Activated naive CD4-positive, alpha-beta T cell treated with anti-CD3 and anti-CD28 coated beads, Interleukin-2, amount 50 U/mL, for 24 hours (primary cell): ENCODE results near the gene SLC7A1.

Experiments
- H3K27ac Mint-ChIP-seq: one replicate; pipeline ENCODE4 v1.8.0; 2021; ENCODE audit warnings: mild to moderate bottlenecking, mixed read lengths
- H3K27me3 Mint-ChIP-seq: one replicate; pipeline ENCODE4 v1.8.0; 2021; ENCODE audit warnings: mixed read lengths
- H3K36me3 Mint-ChIP-seq: one replicate; pipeline ENCODE4 v1.8.0; 2021; ENCODE audit warnings: mixed read lengths
- H3K4me1 Mint-ChIP-seq: one replicate; pipeline ENCODE4 v1.8.0; 2021; ENCODE audit warnings: mixed read lengths
- H3K4me3 Mint-ChIP-seq: one replicate; pipeline ENCODE4 v1.8.0; 2021; ENCODE audit warnings: mild to moderate bottlenecking, mixed read lengths
- H3K9me3 Mint-ChIP-seq: one replicate; pipeline ENCODE4 v1.8.0; 2021; ENCODE audit warnings: mixed read lengths

The SLC7A1 gene

GRCh38 chr13:29502391-29503008 is 93.0 kb downstream of the SLC7A1 start:
- Mint-ChIP-seq H3K27me3 (peaks cover 6% of the 10 kb centered on the region), H3K4me3 (no peak overlapping the region), H3K36me3 (no peaks in the 10 kb centered on the region), H3K4me1 (peaks cover 4% of the 10 kb centered on the region), H3K9me3 (no peaks in the 10 kb centered on the region), H3K27ac (no peak overlapping the region)

- peaks cover 7% of the 10 kb centered on the region for H3K27me3 Mint-ChIP-seq
- H3K4me1 Mint-ChIP-seq, result peaks cover 4% of the 10 kb centered on the region
- no peak overlapping the region for H3K27ac Mint-ChIP-seq
- H3K36me3 Mint-ChIP-seq, result no peaks in the 10 kb centered on the region
- H3K4me3 Mint-ChIP-seq, result no peak overlapping the region
- no peaks in the 10 kb centered on the region for H3K9me3 Mint-ChIP-seq
These were observed 93.8 kb downstream of the SLC7A1 start for GRCh38 chr13:29501674-29502073.

- Mint-ChIP-seq H3K27ac (no peak overlapping the region), H3K36me3 (no peaks in the 10 kb centered on the region), H3K27me3 (peaks cover 11% of the 10 kb centered on the region), H3K4me1 (peaks cover 7% of the 10 kb centered on the region), H3K9me3 (no peaks in the 10 kb centered on the region), H3K4me3 (no peak overlapping the region)
These were observed 95.1 kb downstream of the SLC7A1 start for GRCh38 chr13:29500386-29500785.

- H3K27me3 Mint-ChIP-seq, result peaks cover 11% of the 10 kb centered on the region
- no peaks in the 10 kb centered on the region for H3K36me3 Mint-ChIP-seq
- no peak overlapping the region for H3K27ac Mint-ChIP-seq
- H3K4me3 Mint-ChIP-seq, result no peak overlapping the region
- peaks cover 7% of the 10 kb centered on the region for H3K4me1 Mint-ChIP-seq
- H3K9me3 Mint-ChIP-seq, result no peaks in the 10 kb centered on the region
These were observed 95.9 kb downstream of the SLC7A1 start for GRCh38 chr13:29499506-29500165.

- H3K4me1 Mint-ChIP-seq, result peaks cover 7% of the 10 kb centered on the region
- H3K27me3 Mint-ChIP-seq, result peaks cover 11% of the 10 kb centered on the region
- H3K4me3 Mint-ChIP-seq, result no peak overlapping the region
- H3K9me3 Mint-ChIP-seq, result no peaks in the 10 kb centered on the region
- H3K36me3 Mint-ChIP-seq, result no peaks in the 10 kb centered on the region
- H3K27ac Mint-ChIP-seq, result no peak overlapping the region
These were observed 97.0 kb downstream of the SLC7A1 start for GRCh38 chr13:29498426-29499040.

- H3K4me3 Mint-ChIP-seq, result no peak overlapping the region
- no peak overlapping the region for H3K27ac Mint-ChIP-seq
- peaks cover 3% of the 10 kb centered on the region for H3K4me1 Mint-ChIP-seq
- H3K27me3 Mint-ChIP-seq, result peaks cover 7% of the 10 kb centered on the region
- no peaks in the 10 kb centered on the region for H3K9me3 Mint-ChIP-seq
- H3K36me3 Mint-ChIP-seq, result no peaks in the 10 kb centered on the region
These were observed 98.3 kb downstream of the SLC7A1 start for GRCh38 chr13:29497137-29497654.

GRCh38 chr13:29496241-29496712 is 99.2 kb downstream of the SLC7A1 start:
- H3K4me3 Mint-ChIP-seq, result no peak overlapping the region
- peak overlapping the region; percentile 48 for H3K27ac Mint-ChIP-seq
- peaks cover 7% of the 10 kb centered on the region for H3K27me3 Mint-ChIP-seq

GRCh38 chr13:29494520-29494919 is 101.0 kb downstream of the SLC7A1 start:
- H3K4me3 Mint-ChIP-seq, result no peak overlapping the region
- no peaks in the 10 kb centered on the region for H3K36me3 Mint-ChIP-seq
- peaks cover 3% of the 10 kb centered on the region for H3K4me1 Mint-ChIP-seq
- no peak overlapping the region for H3K27ac Mint-ChIP-seq
- H3K9me3 Mint-ChIP-seq, result no peaks in the 10 kb centered on the region
- peaks cover 7% of the 10 kb centered on the region for H3K27me3 Mint-ChIP-seq

More at GRCh38 chr13:29496241-29496712, 99.2 kb downstream of the SLC7A1 start:
- H3K9me3 Mint-ChIP-seq, result no peaks in the 10 kb centered on the region
- peaks cover 3% of the 10 kb centered on the region for H3K4me1 Mint-ChIP-seq
- no peaks in the 10 kb centered on the region for H3K36me3 Mint-ChIP-seq

- H3K27me3 Mint-ChIP-seq, result peaks cover 7% of the 10 kb centered on the region
- H3K36me3 Mint-ChIP-seq, result no peaks in the 10 kb centered on the region
- H3K27ac Mint-ChIP-seq, result no peak overlapping the region
- H3K9me3 Mint-ChIP-seq, result no peaks in the 10 kb centered on the region
- H3K4me1 Mint-ChIP-seq, result peaks cover 3% of the 10 kb centered on the region
- H3K4me3 Mint-ChIP-seq, result no peak overlapping the region
These were observed 101.7 kb downstream of the SLC7A1 start for GRCh38 chr13:29493796-29494195.

GRCh38 chr13:29491248-29491647 is 104.2 kb downstream of the SLC7A1 start:
- Mint-ChIP-seq H3K27me3 (peaks cover 4% of the 10 kb centered on the region), H3K4me1 (peaks cover 3% of the 10 kb centered on the region), H3K4me3 (no peak overlapping the region), H3K36me3 (no peaks in the 10 kb centered on the region), H3K27ac (no peak overlapping the region), H3K9me3 (no peaks in the 10 kb centered on the region)

- Mint-ChIP-seq H3K27me3 (peaks cover 3% of the 10 kb centered on the region), H3K4me1 (no peaks in the 10 kb centered on the region), H3K4me3 (no peak overlapping the region), H3K27ac (no peak overlapping the region), H3K9me3 (no peaks in the 10 kb centered on the region), H3K36me3 (no peaks in the 10 kb centered on the region)
These were observed 105.0 kb downstream of the SLC7A1 start for GRCh38 chr13:29490561-29490885.

GRCh38 chr13:29489650-29490560 is 105.6 kb downstream of the SLC7A1 start:
- Mint-ChIP-seq H3K27ac (no peak overlapping the region), H3K27me3 (peaks cover 3% of the 10 kb centered on the region), H3K9me3 (no peaks in the 10 kb centered on the region), H3K4me3 (no peak overlapping the region), H3K4me1 (no peaks in the 10 kb centered on the region), H3K36me3 (no peaks in the 10 kb centered on the region)

GRCh38 chr13:29487466-29488454 is 107.7 kb downstream of the SLC7A1 start:
- no peak overlapping the region for H3K27ac Mint-ChIP-seq
- H3K27me3 Mint-ChIP-seq, result peaks cover 2% of the 10 kb centered on the region
- H3K9me3 Mint-ChIP-seq, result no peaks in the 10 kb centered on the region
- no peaks in the 10 kb centered on the region for H3K4me1 Mint-ChIP-seq
- H3K36me3 Mint-ChIP-seq, result no peaks in the 10 kb centered on the region
- H3K4me3 Mint-ChIP-seq, result no peak overlapping the region

GRCh38 chr13:29486551-29486950 is 108.9 kb downstream of the SLC7A1 start:
- no peak overlapping the region for H3K4me3 Mint-ChIP-seq
- H3K27me3 Mint-ChIP-seq, result peaks cover 2% of the 10 kb centered on the region
- H3K9me3 Mint-ChIP-seq, result no peaks in the 10 kb centered on the region
- no peak overlapping the region for H3K27ac Mint-ChIP-seq
- no peaks in the 10 kb centered on the region for H3K36me3 Mint-ChIP-seq
- H3K4me1 Mint-ChIP-seq, result no peaks in the 10 kb centered on the region
